Measurements from ENCODE around the gene KBTBD2. TPM values are rescaled to one million over a fixed set of nuclear protein-coding genes. Genes with fewer than 3 reads are reported as not detected.
"Not testable (repeated sequence)": the region's sequence is repeated elsewhere in the genome, so short reads cannot be mapped to it uniquely, and the experiment has no call there.

KBTBD2 gene
- total and polyA plus RNA-seq, 2 experiments from 2014 or later: 19.1 to 33.1 TPM

DNA sequence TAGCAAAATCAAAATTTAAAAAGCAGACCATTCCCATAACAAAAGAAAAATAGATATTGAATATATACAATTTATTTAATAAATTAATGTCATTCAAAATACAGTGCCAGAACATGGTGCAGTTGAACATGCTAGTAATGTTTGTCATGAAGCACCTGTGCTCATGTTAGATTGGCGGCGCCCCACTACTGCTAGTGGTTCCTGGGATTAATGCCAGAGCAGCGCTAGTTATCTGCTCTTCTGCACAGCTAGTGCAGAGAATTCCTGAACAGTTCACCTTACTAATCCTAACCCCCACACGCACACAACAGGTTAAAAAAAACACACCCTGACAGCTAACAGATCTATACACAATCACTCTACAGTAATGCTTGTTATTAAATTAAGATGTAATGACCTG lies 23.4 kb downstream of the KBTBD2 start:
- in situ Hi-C loops (cut with MboI): no loop called here
- Histone ChIP-seq H3F3A (ENCODE audit: insufficient read depth) (peaks cover 6% of the 10 kb centered on the region; the same call in 1 of the 2 replicates), H3K9ac (no peak overlapping the region), H3K9me2 (ENCODE audit: insufficient read depth) (no peaks in the 10 kb centered on the region), H2AFZ (no peak overlapping the region), H4K20me1 (ENCODE audit: insufficient read depth) (0 out of 2 replicates have a peak, but pooled peaks cover 7% of the 10 kb centered on the region), H3K27me3 (replicated peaks; ENCODE audit: insufficient read depth) (no peaks in the 10 kb centered on the region), H3K4me1 (ENCODE audit: insufficient read depth) (no peaks in the 10 kb centered on the region), H3K4me3 (no peak overlapping the region), H3K4me2 (ENCODE audit: unreplicated experiment) (no peak overlapping the region), H3K36me3 (ENCODE audit: low read depth) (peaks cover 39% of the 10 kb centered on the region), H3K27ac (no peak overlapping the region), H3K79me2 (ENCODE audit: insufficient read depth) (peaks cover 55% of the 10 kb centered on the region), H3K9me3 (ENCODE audit: low read depth) (no peaks in the 10 kb centered on the region)
- TF ChIP-seq EZH2phosphoT487 (IDR thresholded peaks at IDR 0.05; ENCODE audit: insufficient read depth, low read depth) (no peak), EZH2 (IDR thresholded peaks at IDR 0.05; ENCODE audit: insufficient read depth, poor library complexity, severe bottlenecking) (no peak)
- WGBS, 2 experiments (ENCODE audit: low coverage in 1 of 2, low lambda C conversion rate in 2 of 2, missing lambda C conversion rate in 2 of 2): 95 to 99% methylated on average over 4 of the region's 4 CpGs
- DNase-seq: no peak

DNA sequence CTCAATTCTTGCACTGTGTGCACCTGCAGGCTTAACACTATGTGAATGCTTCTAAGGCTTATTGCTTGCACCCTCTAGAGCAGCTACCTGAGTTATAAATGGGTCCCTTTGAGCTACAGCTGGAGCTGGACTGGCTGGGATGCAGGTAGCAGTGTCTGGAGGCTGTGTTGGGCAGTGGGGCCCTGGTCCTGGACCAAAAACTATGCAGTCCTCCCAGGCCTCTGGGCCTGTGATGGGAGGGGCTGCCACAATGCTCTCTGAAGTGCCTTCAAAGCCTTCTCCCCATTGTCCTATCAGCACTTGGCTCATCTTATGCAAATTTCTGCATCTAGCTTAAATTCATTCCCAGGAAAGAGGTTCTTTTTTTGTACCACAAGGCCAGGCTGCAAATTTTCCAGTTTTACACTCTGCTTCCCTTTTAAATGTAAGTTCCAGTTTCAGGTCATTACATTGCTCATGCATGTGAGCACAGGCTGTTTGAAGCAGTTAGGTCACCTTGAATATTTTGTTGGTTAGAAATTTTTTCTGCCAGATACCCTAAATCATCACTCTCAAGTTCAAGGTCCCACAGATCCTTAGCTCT lies 26.0 kb downstream of the KBTBD2 start:
- Histone ChIP-seq H3F3A (ENCODE audit: insufficient read depth) (peaks cover 10% of the 10 kb centered on the region; the same call in 1 of the 2 replicates), H3K9me2 (ENCODE audit: insufficient read depth) (no peaks in the 10 kb centered on the region), H3K27me3 (replicated peaks; ENCODE audit: insufficient read depth) (no peaks in the 10 kb centered on the region), H3K36me3 (ENCODE audit: low read depth) (peaks cover 19% of the 10 kb centered on the region; the same call in 1 of the 2 replicates), H3K9me3 (ENCODE audit: low read depth) (no peaks in the 10 kb centered on the region), H3K4me3 (no peak overlapping the region), H3K4me2 (ENCODE audit: unreplicated experiment) (no peak overlapping the region), H2AFZ (no peak overlapping the region), H4K20me1 (ENCODE audit: insufficient read depth) (0 out of 2 replicates have a peak, but pooled peaks cover 7% of the 10 kb centered on the region), H3K4me1 (ENCODE audit: insufficient read depth) (no peaks in the 10 kb centered on the region), H3K27ac (no peak overlapping the region), H3K9ac (no peak overlapping the region), H3K79me2 (ENCODE audit: insufficient read depth) (peaks cover 29% of the 10 kb centered on the region)
- in situ Hi-C loops (cut with MboI): no loop called here
- TF ChIP-seq EZH2 (IDR thresholded peaks at IDR 0.05; ENCODE audit: insufficient read depth, poor library complexity, severe bottlenecking) (no peak), EZH2phosphoT487 (IDR thresholded peaks at IDR 0.05; ENCODE audit: insufficient read depth, low read depth) (no peak)
- DNase-seq: no peak

DNA sequence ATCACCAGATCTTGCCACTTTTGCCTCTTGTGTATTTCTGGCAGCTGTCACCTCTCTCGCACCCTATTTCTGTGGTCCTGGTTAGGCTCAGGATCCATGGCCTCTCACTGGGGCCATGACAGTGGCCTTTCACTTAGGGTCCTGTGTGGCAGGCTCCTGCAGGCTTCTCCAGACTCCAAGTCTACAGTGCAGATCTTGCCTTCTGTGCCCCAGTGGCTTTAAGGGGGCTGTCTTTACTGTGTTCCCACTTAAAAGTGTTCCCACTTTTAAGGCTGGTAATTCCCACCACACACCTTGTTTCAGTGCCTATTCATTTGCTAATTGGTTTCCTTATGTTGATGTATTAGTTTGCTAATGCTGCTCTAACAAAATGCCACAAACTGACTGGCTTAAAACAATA lies 27.7 kb downstream of the KBTBD2 start:
- H3K9ac ChIP-seq; H3K27ac ChIP-seq; H3K9me2 ChIP-seq (ENCODE audit: insufficient read depth); DNase-seq; H4K20me1 ChIP-seq (ENCODE audit: insufficient read depth); in situ Hi-C loops (cut with MboI); H2AFZ ChIP-seq; H3K9me3 ChIP-seq (ENCODE audit: low read depth); H3K4me1 ChIP-seq (ENCODE audit: insufficient read depth); H3K27me3 ChIP-seq (replicated peaks; ENCODE audit: insufficient read depth); H3K4me3 ChIP-seq; H3K4me2 ChIP-seq (ENCODE audit: unreplicated experiment); H3K36me3 ChIP-seq (ENCODE audit: low read depth): not testable (repeated sequence)
- Histone ChIP-seq H3K79me2 (ENCODE audit: insufficient read depth) (peaks cover 12% of the 10 kb centered on the region; the same call in 1 of the 2 replicates), H3F3A (ENCODE audit: insufficient read depth) (0 out of 2 replicates have a peak, but pooled peaks cover 10% of the 10 kb centered on the region)
- 100% methylated on average over 1 of the region's 1 CpG for WGBS, 2 experiments (ENCODE audit: low coverage in 1 of 2, low lambda C conversion rate in 2 of 2, missing lambda C conversion rate in 2 of 2)

DNA sequence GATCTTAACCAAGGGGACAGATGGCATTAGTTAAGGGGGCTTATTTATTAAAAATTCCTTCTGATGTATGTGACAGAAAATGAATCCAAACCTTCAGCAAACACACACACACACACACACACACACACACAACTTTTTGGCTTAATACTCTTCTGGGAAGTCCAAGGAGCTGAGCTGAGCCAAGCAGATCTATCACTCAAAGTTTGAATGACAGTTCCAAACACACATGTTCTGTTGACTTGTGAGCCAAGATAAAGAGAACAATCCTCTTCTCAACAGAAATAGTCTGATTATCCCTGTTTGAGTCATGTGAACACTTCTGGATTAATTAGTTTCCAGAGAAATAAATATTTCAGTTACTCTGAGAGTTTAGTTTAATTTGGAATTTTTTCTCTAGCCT lies 31.5 kb downstream of the KBTBD2 start:
- H3K27me3 ChIP-seq (replicated peaks; ENCODE audit: insufficient read depth): no peaks in the 10 kb centered on the region
- H3K4me1 ChIP-seq (ENCODE audit: insufficient read depth): no peaks in the 10 kb centered on the region
- no peaks in the 10 kb centered on the region for H4K20me1 ChIP-seq (ENCODE audit: insufficient read depth)
- H2AFZ ChIP-seq: no peak overlapping the region
- no peak overlapping the region for H3K4me2 ChIP-seq (ENCODE audit: unreplicated experiment)
- H3K9ac ChIP-seq: no peak overlapping the region
- H3K27ac ChIP-seq: no peak overlapping the region
- no peak overlapping the region for H3K4me3 ChIP-seq
- H3K9me3 ChIP-seq (ENCODE audit: low read depth): no peaks in the 10 kb centered on the region
- TF ChIP-seq EZH2phosphoT487 (IDR thresholded peaks at IDR 0.05; ENCODE audit: insufficient read depth, low read depth) (no peak), EZH2 (IDR thresholded peaks at IDR 0.05; ENCODE audit: insufficient read depth, poor library complexity, severe bottlenecking) (no peak)
- H3K9me2 ChIP-seq (ENCODE audit: insufficient read depth): no peaks in the 10 kb centered on the region
- 0 out of 2 replicates have a peak, but pooled peaks cover 10% of the 10 kb centered on the region for H3F3A ChIP-seq (ENCODE audit: insufficient read depth)
- in situ Hi-C loops (cut with MboI): no loop called here
- DNase-seq: no peak
- H3K36me3 ChIP-seq (ENCODE audit: low read depth): no peaks in the 10 kb centered on the region
- H3K79me2 ChIP-seq (ENCODE audit: insufficient read depth): no peaks in the 10 kb centered on the region

DNA sequence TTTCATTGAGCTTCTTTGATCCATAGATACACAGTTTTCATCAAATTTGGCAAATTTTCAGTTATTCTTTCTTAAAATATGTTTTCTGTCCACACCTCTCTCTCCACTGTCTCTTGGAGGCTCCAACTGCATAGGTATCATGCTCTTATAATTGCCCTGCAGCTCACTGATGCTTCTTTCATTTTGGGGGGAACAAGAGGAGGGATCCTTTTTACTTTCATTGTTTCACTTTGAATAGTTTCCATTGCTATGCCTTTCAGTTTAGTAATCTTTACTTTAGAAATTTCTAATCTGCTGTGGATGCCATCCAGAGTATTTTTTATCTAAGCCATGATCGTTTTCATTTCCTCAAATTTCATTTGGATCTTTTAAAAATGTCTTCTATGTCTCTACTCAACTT lies 32.9 kb downstream of the KBTBD2 start:
- no peaks in the 10 kb centered on the region for H3K9me2 ChIP-seq (ENCODE audit: insufficient read depth)
- 0% methylated on average over 1 of the region's 1 CpG for WGBS, 2 experiments (ENCODE audit: low coverage in 1 of 2, low lambda C conversion rate in 2 of 2, missing lambda C conversion rate in 2 of 2)
- in situ Hi-C loops (cut with MboI): no loop called here

DNA sequence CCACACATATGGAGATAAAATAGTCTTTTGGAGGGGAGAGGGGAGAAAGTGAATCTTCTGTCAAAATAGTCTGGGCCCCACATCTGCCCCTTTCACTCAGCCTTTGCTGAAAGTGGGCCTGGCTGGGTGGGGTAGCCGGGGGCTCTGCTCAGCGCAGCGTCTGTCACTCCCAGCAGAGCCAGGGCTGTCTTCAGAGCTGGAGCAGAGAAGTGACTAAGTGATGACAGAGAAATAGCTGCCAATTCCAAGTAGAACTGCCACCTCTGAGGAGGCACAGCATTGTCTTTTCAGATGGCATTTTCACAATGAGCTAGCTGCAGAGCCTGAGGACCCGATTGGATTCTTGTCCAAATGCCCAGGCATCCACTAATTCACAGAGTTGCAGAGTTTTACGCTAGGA lies 34.5 kb downstream of the KBTBD2 start:
- H3K79me2 ChIP-seq (ENCODE audit: insufficient read depth); H3K4me3 ChIP-seq; H4K20me1 ChIP-seq (ENCODE audit: insufficient read depth); H3K9me2 ChIP-seq (ENCODE audit: insufficient read depth); DNase-seq; H3K9me3 ChIP-seq (ENCODE audit: low read depth); H3K36me3 ChIP-seq (ENCODE audit: low read depth); H3K9ac ChIP-seq; H2AFZ ChIP-seq; H3K4me2 ChIP-seq (ENCODE audit: unreplicated experiment); H3K27me3 ChIP-seq (replicated peaks; ENCODE audit: insufficient read depth); H3K27ac ChIP-seq; H3K4me1 ChIP-seq (ENCODE audit: insufficient read depth); H3F3A ChIP-seq (ENCODE audit: insufficient read depth); in situ Hi-C loops (cut with MboI): not testable (repeated sequence)
- 29 to 31% methylated on average over 5 of the region's 5 CpGs for WGBS, 2 experiments (ENCODE audit: low coverage in 1 of 2, low lambda C conversion rate in 2 of 2, missing lambda C conversion rate in 2 of 2)

More for the DNA sequence above, 32.9 kb downstream of the KBTBD2 start:
- no peak overlapping the region for H3K4me2 ChIP-seq (ENCODE audit: unreplicated experiment)
- H3K9me3 ChIP-seq (ENCODE audit: low read depth): no peaks in the 10 kb centered on the region
- no peak for DNase-seq
- H2AFZ ChIP-seq: no peak overlapping the region
- H3K4me3 ChIP-seq: no peak overlapping the region
- no peaks in the 10 kb centered on the region for H3K4me1 ChIP-seq (ENCODE audit: insufficient read depth)
- TF ChIP-seq EZH2 (IDR thresholded peaks at IDR 0.05; ENCODE audit: insufficient read depth, poor library complexity, severe bottlenecking): no peak
- TF ChIP-seq EZH2phosphoT487 (IDR thresholded peaks at IDR 0.05; ENCODE audit: insufficient read depth, low read depth): no peak
- H3K9ac ChIP-seq: no peak overlapping the region
- no peaks in the 10 kb centered on the region for H4K20me1 ChIP-seq (ENCODE audit: insufficient read depth)
- no peaks in the 10 kb centered on the region for H3K79me2 ChIP-seq (ENCODE audit: insufficient read depth)
- no peaks in the 10 kb centered on the region for H3K27me3 ChIP-seq (replicated peaks; ENCODE audit: insufficient read depth)
- no peak overlapping the region for H3K27ac ChIP-seq
- H3K36me3 ChIP-seq (ENCODE audit: low read depth): no peaks in the 10 kb centered on the region
- 0 out of 2 replicates have a peak, but pooled peaks cover 10% of the 10 kb centered on the region for H3F3A ChIP-seq (ENCODE audit: insufficient read depth)
